Panc1 (cell line): ENCODE results near the gene DSCAML1. TPM values are rescaled to one million over a fixed set of nuclear protein-coding genes. Genes with fewer than 3 reads are reported as not detected.

Experiments
- ATAC-seq: fragments of 200-7000 bp; cut with Tn5 transposase; 2 replicates; pipeline ENCODE4 v1.9.1; 2020; ENCODE audit warnings: mild to moderate bottlenecking, moderate library complexity
- BruUV-seq: library from RNA; stranded (reverse); fragments of 400-500 nt; replicated peaks from 2 replicates; lab custom pipeline; 2021; lab: Mats Ljungman, UMichigan
- CTCF ChIA-PET: fragments of 300-600 bp; sonication (Branson Sonifier 250); formaldehyde crosslinking; loops from one replicate; lab custom pipeline; 2022; ENCODE audit warnings: antibody characterized with exemption; lab: Charles Lee
- POLR2A ChIA-PET: fragments of 300-600 bp; sonication (Branson Sonifier 250); formaldehyde crosslinking; loops from one replicate; lab custom pipeline; 2022; ENCODE audit warnings: antibody characterized with exemption; lab: Charles Lee
- DNase-seq: peaks from one replicate; pipeline ENCODE4 v3.0.0-alpha.2; 2010; ENCODE audit warnings: low read depth, low spot score
- H3K27ac ChIP-seq: 2 replicates; pipeline ENCODE4 v1.5.1; 2011; ENCODE audit warnings: mild to moderate bottlenecking, low read length, inconsistent platforms
- H3K27me3 ChIP-seq: fragments of 200-500 bp; sonication (Bioruptor generic); 2 replicates; pipeline ENCODE4 v1.6.0; 2014; ENCODE audit warnings: low read length, inconsistent platforms; ENCODE audit not compliant: control insufficient read depth, insufficient read depth
- H3K36me3 ChIP-seq: fragments of 200-500 bp; sonication (Bioruptor generic); 2 replicates; pipeline ENCODE4 v1.5.1; 2014; ENCODE audit warnings: inconsistent platforms, mild to moderate bottlenecking, low read length, moderate library complexity; ENCODE audit not compliant: control insufficient read depth, insufficient read depth
- H3K4me1 ChIP-seq: 2 replicates; pipeline ENCODE4 v1.5.1; 2011; ENCODE audit warnings: inconsistent platforms, mild to moderate bottlenecking, low read length, moderate library complexity; ENCODE audit not compliant: control insufficient read depth, insufficient read depth
- H3K4me3 ChIP-seq, 2 experiments: 2 replicates each; pipeline ENCODE4 v1.5.1; 2011 to 2012; ENCODE audit warnings: low read depth in 2 of 2, low read length in 2 of 2, mild to moderate bottlenecking in 2 of 2, inconsistent platforms in 1 of 2, moderate library complexity in 1 of 2
- H3K9me3 ChIP-seq: fragments of 200-500 bp; sonication (Bioruptor generic); 2 replicates; pipeline ENCODE4 v1.5.1; 2014; ENCODE audit warnings: low read depth, mild to moderate bottlenecking, inconsistent platforms, low read length, moderate library complexity; ENCODE audit not compliant: control insufficient read depth, insufficient read depth
- POLR2AphosphoS5 ChIP-seq: IDR thresholded peaks from 2 replicates; pipeline ENCODE4 v1.6.1; 2012; ENCODE audit warnings: mild to moderate bottlenecking, low read depth, low read length, moderate library complexity
- TCF7L2 ChIP-seq: IDR thresholded peaks from 2 replicates; pipeline ENCODE4 v1.6.1; 2011; ENCODE audit warnings: mild to moderate bottlenecking, low read depth, low read length, inconsistent platforms
- in situ Hi-C: cut with HindIII; loops from 2 replicates; pipeline ENCODE4 v1.10.0; 2016; ENCODE audit warnings: low sequenced_read_pairs, low pct_unique_long_range_greater_than_20kb
- intact Hi-C: fragments of 100-400 bp; cut with micrococcal nuclease; formaldehyde crosslinking; loops from one replicate; pipeline ENCODE4 v1.10.0; 2022; ENCODE audit not compliant: unreplicated experiment
- total RNA-seq: library from RNA; stranded (reverse); gene quantifications from one replicate; pipeline ENCODE4 v1.2.1, GENCODE V29; 2021; ENCODE audit not compliant: unreplicated experiment
- TF ChIP-seq, protein P1 (sequence below): fragments of 450-650 bp; IDR thresholded peaks from 2 replicates; pipeline ENCODE4 v1.5.1; 2017; ENCODE audit warnings: mild to moderate bottlenecking
- TF ChIP-seq, protein P2 (sequence below), 2 experiments: IDR thresholded peaks; 2 replicates each; pipeline ENCODE4 v1.6.1; 2011 to 2012; ENCODE audit warnings: low read depth in 2 of 2, control low read depth in 1 of 2, low read length in 1 of 2, mild to moderate bottlenecking in 1 of 2, moderate library complexity in 1 of 2; ENCODE audit not compliant: insufficient read depth in 1 of 2

The DSCAML1 gene
- total RNA-seq, 1 experiment from 2014 or later, result 1.6 TPM

DNA sequence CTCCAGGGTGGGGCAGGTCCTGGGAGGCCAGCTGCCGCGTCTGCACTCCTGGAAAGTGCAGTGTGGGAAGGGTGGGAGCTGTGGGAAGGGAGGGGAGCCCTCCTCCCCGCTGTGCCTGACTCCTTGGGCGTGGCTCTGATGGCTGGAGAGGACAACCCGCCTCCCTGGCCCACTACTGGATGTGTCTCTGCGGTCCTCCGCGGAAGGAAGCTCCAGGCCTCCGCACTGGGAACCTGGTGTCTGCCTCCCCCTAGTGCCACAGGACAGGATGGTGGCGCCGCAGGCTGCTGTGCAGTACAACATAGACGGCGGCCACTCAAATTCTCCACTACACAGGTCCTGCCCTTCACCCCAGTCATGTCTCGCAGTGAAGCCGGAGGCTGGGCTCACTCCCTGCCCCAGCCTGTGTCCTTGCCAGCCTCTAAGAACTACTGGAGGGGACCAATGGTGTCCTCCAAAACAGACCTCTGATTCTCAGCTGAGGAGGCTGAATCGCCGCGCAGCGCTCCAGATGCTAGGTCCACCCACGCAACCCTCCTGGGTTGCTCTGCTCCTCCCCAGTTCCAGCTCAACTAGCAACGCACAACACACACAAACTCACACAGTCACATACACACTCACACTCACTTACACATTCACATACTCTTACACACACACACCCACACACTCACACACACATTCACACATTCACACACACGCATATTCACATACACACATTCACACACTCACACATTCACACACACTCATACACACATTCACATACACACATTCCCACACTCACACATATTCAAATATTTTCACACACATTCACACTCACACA, 12.4 kb upstream of the DSCAML1 start:
- DNase-seq (no peak), ATAC-seq (peak; percentile 99)
- in situ Hi-C loops, result loop anchor here (25.0 kb wide), 1 partner anchor 372 kb away; no protein-coding TSS in a partner anchor
- POLR2A ChIA-PET, result interaction anchor here (0.7 kb wide), 1 partner anchor 325 kb away, joined by 3 read pairs; no protein-coding TSS in a partner anchor
- no peaks in the 10 kb centered on the region for H3K36me3 ChIP-seq
- intact Hi-C loops, result loop anchor here (2.0 to 5.0 kb wide), 2 partner anchors 367 to 383 kb away; no protein-coding TSS in a partner anchor
- no peak overlapping the region; a peak in 1 of 4 replicates for H3K4me3 ChIP-seq
- BruUV-seq, result no TSS peak
- H3K27ac ChIP-seq, result no peak overlapping the region
- no peaks in the 10 kb centered on the region for H3K9me3 ChIP-seq
- no peak for TF ChIP-seq POLR2AphosphoS5
- TF ChIP-seq TCF7L2, result no peak
- TF ChIP-seq, protein P1, sequence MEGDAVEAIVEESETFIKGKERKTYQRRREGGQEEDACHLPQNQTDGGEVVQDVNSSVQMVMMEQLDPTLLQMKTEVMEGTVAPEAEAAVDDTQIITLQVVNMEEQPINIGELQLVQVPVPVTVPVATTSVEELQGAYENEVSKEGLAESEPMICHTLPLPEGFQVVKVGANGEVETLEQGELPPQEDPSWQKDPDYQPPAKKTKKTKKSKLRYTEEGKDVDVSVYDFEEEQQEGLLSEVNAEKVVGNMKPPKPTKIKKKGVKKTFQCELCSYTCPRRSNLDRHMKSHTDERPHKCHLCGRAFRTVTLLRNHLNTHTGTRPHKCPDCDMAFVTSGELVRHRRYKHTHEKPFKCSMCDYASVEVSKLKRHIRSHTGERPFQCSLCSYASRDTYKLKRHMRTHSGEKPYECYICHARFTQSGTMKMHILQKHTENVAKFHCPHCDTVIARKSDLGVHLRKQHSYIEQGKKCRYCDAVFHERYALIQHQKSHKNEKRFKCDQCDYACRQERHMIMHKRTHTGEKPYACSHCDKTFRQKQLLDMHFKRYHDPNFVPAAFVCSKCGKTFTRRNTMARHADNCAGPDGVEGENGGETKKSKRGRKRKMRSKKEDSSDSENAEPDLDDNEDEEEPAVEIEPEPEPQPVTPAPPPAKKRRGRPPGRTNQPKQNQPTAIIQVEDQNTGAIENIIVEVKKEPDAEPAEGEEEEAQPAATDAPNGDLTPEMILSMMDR, result peak; percentile 92
- no peaks in the 10 kb centered on the region; the same call in 1 of the 2 replicates for H3K4me1 ChIP-seq
- CTCF ChIA-PET, result interaction anchor here (0.6 to 3.4 kb wide), 11 partner anchors 8 to 383 kb away, joined by 3 to 50 read pairs (median 4); no protein-coding TSS in a partner anchor
- H3K27me3 ChIP-seq, result peaks cover 6% of the 10 kb centered on the region; the same call in 1 of the 2 replicates

DNA sequence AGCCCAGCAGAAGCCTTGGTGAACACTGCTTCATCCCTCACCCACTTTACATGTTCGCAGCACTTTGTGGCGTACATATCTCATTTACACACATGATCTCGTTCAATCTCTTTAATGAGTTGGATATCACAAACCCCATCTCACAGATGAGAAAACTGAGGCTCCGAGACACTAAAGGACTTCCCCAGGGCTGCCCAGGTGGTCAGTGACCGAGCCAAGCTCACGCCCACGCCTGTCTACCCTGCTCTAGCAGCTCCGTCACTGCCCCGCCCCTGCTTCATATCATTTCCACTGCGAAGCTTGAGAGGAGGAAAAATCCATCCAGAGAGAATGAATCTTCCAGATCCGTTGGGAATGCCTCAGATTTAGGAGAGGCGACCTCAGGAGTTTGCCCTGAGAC, 11.8 kb upstream of the DSCAML1 start:
- intact Hi-C loops, result loop anchor here (2.0 to 5.0 kb wide), 2 partner anchors 366 to 382 kb away; no protein-coding TSS in a partner anchor
- Histone ChIP-seq H3K36me3 (no peaks in the 10 kb centered on the region), H3K4me1 (no peaks in the 10 kb centered on the region; the same call in 1 of the 2 replicates), H3K27me3 (peaks cover 6% of the 10 kb centered on the region; the same call in 1 of the 2 replicates), H3K9me3 (no peaks in the 10 kb centered on the region), H3K4me3 (no peak overlapping the region; a peak in 1 of 4 replicates), H3K27ac (no peak overlapping the region)
- no peak for DNase-seq
- peak; percentile 15 for ATAC-seq
- TF ChIP-seq TCF7L2, result no peak
- BruUV-seq, result no TSS peak
- POLR2A ChIA-PET, result no interaction called here
- in situ Hi-C loops, result loop anchor here (25.0 kb wide), 1 partner anchor 371 kb away; no protein-coding TSS in a partner anchor
- CTCF ChIA-PET, result interaction anchor here (1.0 to 3.4 kb wide), 6 partner anchors 9 to 383 kb away, joined by 4 to 50 read pairs (median 6); no protein-coding TSS in a partner anchor

DNA sequence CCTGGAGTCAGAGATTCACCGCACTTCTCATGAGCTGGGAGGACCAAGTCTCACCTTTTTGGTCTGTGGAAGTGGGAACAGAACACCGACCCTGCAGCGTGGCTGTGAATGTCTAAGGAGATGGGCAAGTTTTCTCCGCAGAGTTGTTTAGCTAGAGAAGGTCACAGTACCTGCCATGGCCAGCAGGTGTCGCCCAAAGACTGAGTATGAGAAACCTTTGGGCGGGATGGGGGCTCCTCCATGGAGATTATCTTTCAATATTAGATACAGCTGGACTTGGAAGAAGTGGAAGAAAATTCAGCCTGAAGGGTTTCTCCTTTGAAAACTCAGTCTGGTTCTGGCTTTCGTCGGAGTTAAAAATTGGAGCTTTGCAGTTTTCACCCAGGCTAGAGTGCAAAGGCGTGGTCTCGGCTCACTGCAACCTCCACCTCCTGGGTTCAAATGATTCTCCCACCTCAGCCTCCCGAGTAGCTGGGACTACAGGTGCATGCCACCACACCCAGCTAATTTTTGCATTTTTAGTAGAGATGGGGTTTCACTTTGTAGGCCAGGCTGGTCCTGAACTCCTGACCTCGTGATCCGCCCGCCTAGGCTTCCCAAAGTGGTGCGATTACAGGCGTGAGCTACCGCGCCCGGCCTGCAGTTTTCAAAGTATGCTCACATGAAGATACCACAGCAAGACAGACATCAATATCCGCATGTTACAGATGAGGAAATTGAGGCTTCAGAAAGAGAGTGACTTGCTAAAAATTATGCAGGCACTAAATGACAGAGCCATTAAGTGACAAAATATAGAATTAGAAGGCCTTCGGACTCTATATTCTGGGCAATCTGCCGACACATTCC, 10.7 kb upstream of the DSCAML1 start:
- H3K4me1 ChIP-seq, result no peaks in the 10 kb centered on the region; the same call in 1 of the 2 replicates
- peaks cover 6% of the 10 kb centered on the region; the same call in 1 of the 2 replicates for H3K27me3 ChIP-seq
- POLR2A ChIA-PET, result no interaction called here
- no peaks in the 10 kb centered on the region for H3K36me3 ChIP-seq
- intact Hi-C loops, result loop anchor here (2.0 to 5.0 kb wide), 2 partner anchors 365 to 381 kb away; no protein-coding TSS in a partner anchor
- TF ChIP-seq, protein P2, sequence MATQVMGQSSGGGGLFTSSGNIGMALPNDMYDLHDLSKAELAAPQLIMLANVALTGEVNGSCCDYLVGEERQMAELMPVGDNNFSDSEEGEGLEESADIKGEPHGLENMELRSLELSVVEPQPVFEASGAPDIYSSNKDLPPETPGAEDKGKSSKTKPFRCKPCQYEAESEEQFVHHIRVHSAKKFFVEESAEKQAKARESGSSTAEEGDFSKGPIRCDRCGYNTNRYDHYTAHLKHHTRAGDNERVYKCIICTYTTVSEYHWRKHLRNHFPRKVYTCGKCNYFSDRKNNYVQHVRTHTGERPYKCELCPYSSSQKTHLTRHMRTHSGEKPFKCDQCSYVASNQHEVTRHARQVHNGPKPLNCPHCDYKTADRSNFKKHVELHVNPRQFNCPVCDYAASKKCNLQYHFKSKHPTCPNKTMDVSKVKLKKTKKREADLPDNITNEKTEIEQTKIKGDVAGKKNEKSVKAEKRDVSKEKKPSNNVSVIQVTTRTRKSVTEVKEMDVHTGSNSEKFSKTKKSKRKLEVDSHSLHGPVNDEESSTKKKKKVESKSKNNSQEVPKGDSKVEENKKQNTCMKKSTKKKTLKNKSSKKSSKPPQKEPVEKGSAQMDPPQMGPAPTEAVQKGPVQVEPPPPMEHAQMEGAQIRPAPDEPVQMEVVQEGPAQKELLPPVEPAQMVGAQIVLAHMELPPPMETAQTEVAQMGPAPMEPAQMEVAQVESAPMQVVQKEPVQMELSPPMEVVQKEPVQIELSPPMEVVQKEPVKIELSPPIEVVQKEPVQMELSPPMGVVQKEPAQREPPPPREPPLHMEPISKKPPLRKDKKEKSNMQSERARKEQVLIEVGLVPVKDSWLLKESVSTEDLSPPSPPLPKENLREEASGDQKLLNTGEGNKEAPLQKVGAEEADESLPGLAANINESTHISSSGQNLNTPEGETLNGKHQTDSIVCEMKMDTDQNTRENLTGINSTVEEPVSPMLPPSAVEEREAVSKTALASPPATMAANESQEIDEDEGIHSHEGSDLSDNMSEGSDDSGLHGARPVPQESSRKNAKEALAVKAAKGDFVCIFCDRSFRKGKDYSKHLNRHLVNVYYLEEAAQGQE (IDR thresholded peaks at IDR 0.05; ENCODE audit: insufficient read depth in 1 of 2, low read depth in 2 of 2, low read length in 1 of 2), result no peak
- TF ChIP-seq, protein P1, result peak; percentile 96
- CTCF ChIA-PET, result interaction anchor here (0.6 to 3.4 kb wide), 10 partner anchors 10 to 382 kb away, joined by 3 to 50 read pairs (median 5); no protein-coding TSS in a partner anchor
- DNase-seq (no peak), ATAC-seq (peak; percentile 68)
- in situ Hi-C loops, result loop anchor here (25.0 kb wide), 1 partner anchor 370 kb away; no protein-coding TSS in a partner anchor
- no TSS peak for BruUV-seq
- H3K27ac ChIP-seq, result no peak overlapping the region
- no peaks in the 10 kb centered on the region for H3K9me3 ChIP-seq
- H3K4me3 ChIP-seq, result no peak overlapping the region
